Lower lobe of right lung (tissue), 2 donors: ENCODE results near the gene FBXW5. TPM values are rescaled to one million over a fixed set of nuclear protein-coding genes. Genes with fewer than 3 reads are reported as not detected.

Experiments used
- ATAC-seq, 2 donors: fragments of 200-7000 bp; cut with Tn5 transposase; one replicate each; pipeline ENCODE4 v1.9.1; 2020 to 2022; ENCODE audit warnings: mild to moderate bottlenecking in 2 of 2, moderate library complexity in 2 of 2
- DNase-seq: peaks from one replicate; pipeline ENCODE4 v3.0.0-alpha.2; 2020
- H3K27ac ChIP-seq: fragments of 200-600 bp; one replicate; pipeline ENCODE4 v1.8.0; 2022
- H3K27me3 ChIP-seq: fragments of 200-600 bp; one replicate; pipeline ENCODE4 v1.8.0; 2022; ENCODE audit warnings: low read depth
- H3K36me3 ChIP-seq: fragments of 200-600 bp; one replicate; pipeline ENCODE4 v1.8.0; 2022; ENCODE audit warnings: mild to moderate bottlenecking
- H3K4me1 ChIP-seq: fragments of 200-600 bp; one replicate; pipeline ENCODE4 v1.8.0; 2022
- H3K4me3 ChIP-seq: fragments of 200-600 bp; one replicate; pipeline ENCODE4 v1.8.0; 2022; ENCODE audit warnings: mild to moderate bottlenecking
- H3K9me3 ChIP-seq: fragments of 200-600 bp; one replicate; pipeline ENCODE4 v1.8.0; 2022
- intact Hi-C: fragments of 100-400 bp; cut with DNase I; formaldehyde crosslinking; loops from one replicate; pipeline ENCODE4 v1.11.0; 2022
- total RNA-seq: library from RNA; stranded (reverse); fragmentation: NEBNext Ultra II Directional; extraction: Animal tissue kit (Norgen Biotek cat#: 25700); gene quantifications from one replicate; pipeline ENCODE4 v1.2.1, GENCODE V29; 2021
- TF ChIP-seq, protein P1 (sequence below): fragments of 200-600 bp; IDR thresholded peaks from one replicate; pipeline ENCODE4 v1.8.0; 2022; ENCODE audit warnings: antibody characterized with exemption, mild to moderate bottlenecking
- donor health status: DM: no; HTN: yes; CAD: no; lungs with severe emphysema.

The FBXW5 gene
- total RNA-seq, 1 donor from 2014 or later = 83.2 TPM

DNA sequence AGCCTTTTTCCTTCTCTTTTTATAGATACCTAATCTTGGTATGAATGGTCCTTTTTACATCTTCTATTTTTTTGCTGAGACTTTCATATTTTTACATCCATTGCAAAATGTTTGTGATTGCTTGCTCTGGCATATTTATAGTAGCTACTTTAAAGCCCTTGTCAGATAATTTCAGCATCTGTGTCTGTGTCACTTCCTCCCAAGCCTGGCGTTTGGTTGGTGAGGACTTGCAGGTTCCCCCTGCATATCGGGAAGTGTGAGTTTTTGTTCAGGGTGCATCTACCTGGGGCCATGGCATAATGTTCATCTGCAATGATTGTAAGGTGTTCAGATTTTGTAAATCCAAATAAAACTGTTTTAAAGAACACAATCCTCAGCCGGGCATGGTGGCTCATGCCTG, 8.9 kb downstream of the FBXW5 start:
- TF ChIP-seq, protein P1, sequence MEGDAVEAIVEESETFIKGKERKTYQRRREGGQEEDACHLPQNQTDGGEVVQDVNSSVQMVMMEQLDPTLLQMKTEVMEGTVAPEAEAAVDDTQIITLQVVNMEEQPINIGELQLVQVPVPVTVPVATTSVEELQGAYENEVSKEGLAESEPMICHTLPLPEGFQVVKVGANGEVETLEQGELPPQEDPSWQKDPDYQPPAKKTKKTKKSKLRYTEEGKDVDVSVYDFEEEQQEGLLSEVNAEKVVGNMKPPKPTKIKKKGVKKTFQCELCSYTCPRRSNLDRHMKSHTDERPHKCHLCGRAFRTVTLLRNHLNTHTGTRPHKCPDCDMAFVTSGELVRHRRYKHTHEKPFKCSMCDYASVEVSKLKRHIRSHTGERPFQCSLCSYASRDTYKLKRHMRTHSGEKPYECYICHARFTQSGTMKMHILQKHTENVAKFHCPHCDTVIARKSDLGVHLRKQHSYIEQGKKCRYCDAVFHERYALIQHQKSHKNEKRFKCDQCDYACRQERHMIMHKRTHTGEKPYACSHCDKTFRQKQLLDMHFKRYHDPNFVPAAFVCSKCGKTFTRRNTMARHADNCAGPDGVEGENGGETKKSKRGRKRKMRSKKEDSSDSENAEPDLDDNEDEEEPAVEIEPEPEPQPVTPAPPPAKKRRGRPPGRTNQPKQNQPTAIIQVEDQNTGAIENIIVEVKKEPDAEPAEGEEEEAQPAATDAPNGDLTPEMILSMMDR = no peak
- Histone ChIP-seq H3K36me3 (peaks cover 10% of the 10 kb centered on the region), H3K27ac (no peak overlapping the region), H3K4me1 (no peaks in the 10 kb centered on the region), H3K27me3 (no peaks in the 10 kb centered on the region), H3K9me3 (no peaks in the 10 kb centered on the region), H3K4me3 (no peak overlapping the region)
- intact Hi-C loops = no loop called here
- ATAC-seq = no peak
- no peak for DNase-seq

DNA sequence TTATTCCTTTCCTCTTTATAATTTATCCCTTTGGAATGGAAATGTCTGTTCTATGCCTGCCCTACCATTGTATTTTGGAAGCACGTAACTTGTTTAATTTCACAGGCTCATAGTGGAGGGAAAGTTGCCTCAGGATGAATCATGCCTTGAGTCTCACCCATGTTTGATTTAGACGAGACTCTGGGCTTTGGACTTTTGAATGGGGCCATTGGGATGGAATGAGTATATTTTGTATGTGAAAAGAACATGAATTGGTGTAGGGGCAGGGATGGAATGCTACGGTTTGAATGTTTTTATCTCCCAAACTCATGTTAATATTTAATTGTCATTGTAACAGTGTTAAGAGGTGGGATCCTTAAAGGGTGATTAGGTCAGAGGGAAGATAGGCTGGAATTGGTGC, 10.3 kb downstream of the FBXW5 start:
- no peaks in the 10 kb centered on the region for H3K9me3 ChIP-seq
- no peak overlapping the region for H3K27ac ChIP-seq
- H3K4me1 ChIP-seq = no peaks in the 10 kb centered on the region
- DNase-seq = no peak
- intact Hi-C loops = no loop called here
- TF ChIP-seq, protein P1 = no peak
- H3K4me3 ChIP-seq = no peak overlapping the region
- no peak for ATAC-seq
- H3K27me3 ChIP-seq = no peaks in the 10 kb centered on the region
- no peaks in the 10 kb centered on the region for H3K36me3 ChIP-seq

GRCh38 chr9:136931611-136932130, 12.9 kb downstream of the FBXW5 start:
- intact Hi-C loops = no loop called here
- no peak for ATAC-seq

GRCh38 chr9:136930014-136930413, 14.5 kb downstream of the FBXW5 start:
- H3K4me3 ChIP-seq = no peak overlapping the region
- intact Hi-C loops = no loop called here
- no peaks in the 10 kb centered on the region for H3K27me3 ChIP-seq
- no peaks in the 10 kb centered on the region for H3K4me1 ChIP-seq
- TF ChIP-seq, protein P1 = no peak
- ATAC-seq = no peak
- H3K9me3 ChIP-seq = no peaks in the 10 kb centered on the region
- H3K27ac ChIP-seq = no peak overlapping the region
- no peak for DNase-seq
- H3K36me3 ChIP-seq = peaks cover 22% of the 10 kb centered on the region

More at GRCh38 chr9:136931611-136932130, 12.9 kb downstream of the FBXW5 start:
- no peak overlapping the region for H3K4me3 ChIP-seq
- H3K27me3 ChIP-seq = no peaks in the 10 kb centered on the region
- DNase-seq = no peak
- no peaks in the 10 kb centered on the region for H3K9me3 ChIP-seq
- no peak overlapping the region for H3K27ac ChIP-seq
- H3K4me1 ChIP-seq = no peaks in the 10 kb centered on the region
- TF ChIP-seq, protein P1 = no peak
- H3K36me3 ChIP-seq = peaks cover 6% of the 10 kb centered on the region

DNA sequence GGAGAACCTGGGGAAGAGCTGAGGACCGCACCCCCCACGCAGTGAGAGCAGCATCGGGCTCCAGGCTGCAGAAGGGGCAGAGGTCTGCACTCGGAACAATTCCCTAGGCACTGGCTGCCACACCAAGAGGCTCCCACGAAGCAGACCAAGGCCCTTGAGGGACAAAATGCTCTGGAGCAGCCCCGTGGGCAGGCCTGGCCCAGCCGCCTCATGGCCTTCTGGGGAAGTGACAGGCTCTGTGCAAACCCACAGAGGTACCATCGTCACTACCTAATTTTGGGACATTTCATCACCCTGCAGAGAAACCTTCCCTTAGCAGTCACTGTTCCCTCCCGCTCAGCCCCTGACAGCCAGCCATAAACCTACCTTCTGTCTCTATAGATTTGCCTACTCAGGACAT, 15.9 kb downstream of the FBXW5 start:
- no peaks in the 10 kb centered on the region for H3K9me3 ChIP-seq
- TF ChIP-seq, protein P1 = no peak
- H3K4me1 ChIP-seq = no peaks in the 10 kb centered on the region
- peak; percentile 32 to 37 for ATAC-seq
- intact Hi-C loops = no loop called here
- H3K27ac ChIP-seq = no peak overlapping the region
- no peaks in the 10 kb centered on the region for H3K27me3 ChIP-seq
- no peak overlapping the region for H3K4me3 ChIP-seq
- peaks cover 35% of the 10 kb centered on the region for H3K36me3 ChIP-seq
- no peak for DNase-seq
